Breast epithelium (tissue), 4 donors: ENCODE data around the gene PTPRN2. TPM values are rescaled to one million over a fixed set of nuclear protein-coding genes. Genes with fewer than 3 reads are reported as not detected.
"Not testable (repeated sequence)": the region's sequence is repeated elsewhere in the genome, so short reads cannot be mapped to it uniquely, and the experiment has no call there.

Experiments used
- DNase-seq, 2 donors: peaks; one replicate each; pipeline ENCODE4 v3.0.0-alpha.2; 2019; ENCODE audit warnings: low spot score in 2 of 2
- H3K27ac ChIP-seq, 2 donors: fragments of 200-600 bp; sonication (generic) in 1 of 2; one replicate each; pipeline ENCODE4 v1.5.1; 2016 to 2019; ENCODE audit warnings: mild to moderate bottlenecking in 1 of 2
- H3K27me3 ChIP-seq, 2 donors: fragments of 200-600 bp; sonication (generic) in 1 of 2; one replicate each; pipeline versions ENCODE4 v1.5.1 to v1.6.0; 2017 to 2019; ENCODE audit warnings: control low read depth in 1 of 2, mild to moderate bottlenecking in 1 of 2
- H3K36me3 ChIP-seq: fragments of 200-600 bp; one replicate; pipeline ENCODE4 v1.5.1; 2019
- H3K4me1 ChIP-seq, 2 donors: fragments of 200-600 bp; sonication (generic); one replicate each; pipeline ENCODE4 v1.5.1; 2016 to 2019; ENCODE audit warnings: control low read depth in 1 of 2
- H3K4me3 ChIP-seq, 3 donors: fragments of 200-600 bp; sonication (generic); 1 replicate in 2 of 3; 2 replicates in 1 of 3; pipeline ENCODE4 v1.5.1; 2016 to 2019; ENCODE audit warnings: mild to moderate bottlenecking in 3 of 3, moderate library complexity in 2 of 3
- H3K9me3 ChIP-seq, 2 donors: fragments of 200-600 bp; sonication (generic) in 1 of 2; one replicate each; pipeline ENCODE4 v1.5.1; 2016 to 2019; ENCODE audit warnings: control low read depth in 1 of 2
- POLR2A ChIP-seq: fragments of 450-650 bp; IDR thresholded peaks from one replicate; pipeline ENCODE4 v1.6.1; 2016; ENCODE audit warnings: antibody characterized with exemption, mild to moderate bottlenecking, moderate library complexity
- POLR2AphosphoS5 ChIP-seq, 3 donors: sonication (generic); formaldehyde crosslinking; IDR thresholded peaks; one replicate each; pipeline ENCODE4 v1.6.1; 2017; ENCODE audit warnings: antibody characterized with exemption in 3 of 3
- intact Hi-C: fragments of 100-400 bp; cut with DNase I; formaldehyde crosslinking; loops from one replicate; pipeline ENCODE4 v1.15.1; 2023; ENCODE audit warnings: low total_unique reads
- total RNA-seq, 3 donors: library from RNA; depleted of rRNA; stranded (reverse); fragments of >200 nt; gene quantifications; one replicate each; pipeline ENCODE4 v1.1.0, GENCODE V29; 2016
- TF ChIP-seq, protein P1 (sequence below), 3 donors: fragments of 450-650 bp; IDR thresholded peaks; one replicate each; pipeline ENCODE4 v1.5.1; 2016 to 2017; ENCODE audit warnings: antibody characterized with exemption in 3 of 3, mild to moderate bottlenecking in 3 of 3, moderate library complexity in 3 of 3

The PTPRN2 gene
- total RNA-seq, 3 donors from 2014 or later = 1.6 to 2.2 (median 2.2) TPM

DNA sequence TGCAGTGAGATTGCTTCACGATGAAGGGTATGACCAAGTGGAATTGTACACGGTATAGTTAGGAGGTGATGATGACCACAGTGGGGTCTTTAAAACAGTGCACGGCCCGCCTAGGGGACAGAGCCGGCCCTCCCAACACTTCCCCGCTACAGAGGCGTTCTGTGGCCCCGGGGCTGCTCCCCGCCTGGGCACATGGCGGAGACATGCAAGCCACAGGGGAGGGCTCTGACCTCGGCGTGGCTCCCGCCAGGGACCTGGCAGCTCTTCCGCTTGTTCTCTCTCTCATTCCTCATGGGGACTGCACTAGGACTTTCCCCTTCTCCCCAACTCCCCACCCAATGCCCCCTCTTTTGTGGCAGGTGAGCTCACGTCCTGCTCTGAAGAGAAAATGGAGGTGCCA, 857.0 kb downstream of the PTPRN2 start:
- H3K4me1 ChIP-seq = no peaks in the 10 kb centered on the region
- H3K4me3 ChIP-seq = no peak overlapping the region
- TF ChIP-seq POLR2AphosphoS5 (IDR thresholded peaks at IDR 0.05) (no peak), POLR2A (no peak)
- TF ChIP-seq, protein P1, sequence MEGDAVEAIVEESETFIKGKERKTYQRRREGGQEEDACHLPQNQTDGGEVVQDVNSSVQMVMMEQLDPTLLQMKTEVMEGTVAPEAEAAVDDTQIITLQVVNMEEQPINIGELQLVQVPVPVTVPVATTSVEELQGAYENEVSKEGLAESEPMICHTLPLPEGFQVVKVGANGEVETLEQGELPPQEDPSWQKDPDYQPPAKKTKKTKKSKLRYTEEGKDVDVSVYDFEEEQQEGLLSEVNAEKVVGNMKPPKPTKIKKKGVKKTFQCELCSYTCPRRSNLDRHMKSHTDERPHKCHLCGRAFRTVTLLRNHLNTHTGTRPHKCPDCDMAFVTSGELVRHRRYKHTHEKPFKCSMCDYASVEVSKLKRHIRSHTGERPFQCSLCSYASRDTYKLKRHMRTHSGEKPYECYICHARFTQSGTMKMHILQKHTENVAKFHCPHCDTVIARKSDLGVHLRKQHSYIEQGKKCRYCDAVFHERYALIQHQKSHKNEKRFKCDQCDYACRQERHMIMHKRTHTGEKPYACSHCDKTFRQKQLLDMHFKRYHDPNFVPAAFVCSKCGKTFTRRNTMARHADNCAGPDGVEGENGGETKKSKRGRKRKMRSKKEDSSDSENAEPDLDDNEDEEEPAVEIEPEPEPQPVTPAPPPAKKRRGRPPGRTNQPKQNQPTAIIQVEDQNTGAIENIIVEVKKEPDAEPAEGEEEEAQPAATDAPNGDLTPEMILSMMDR (IDR thresholded peaks at IDR 0.05) = no peak
- DNase-seq = no peak
- H3K27ac ChIP-seq = no peak overlapping the region
- no peaks in the 10 kb centered on the region for H3K9me3 ChIP-seq
- H3K36me3 ChIP-seq = no peaks in the 10 kb centered on the region
- intact Hi-C loops = no loop called here
- peaks cover 0 to 1% of the 10 kb centered on the region in 2 donors for H3K27me3 ChIP-seq

DNA sequence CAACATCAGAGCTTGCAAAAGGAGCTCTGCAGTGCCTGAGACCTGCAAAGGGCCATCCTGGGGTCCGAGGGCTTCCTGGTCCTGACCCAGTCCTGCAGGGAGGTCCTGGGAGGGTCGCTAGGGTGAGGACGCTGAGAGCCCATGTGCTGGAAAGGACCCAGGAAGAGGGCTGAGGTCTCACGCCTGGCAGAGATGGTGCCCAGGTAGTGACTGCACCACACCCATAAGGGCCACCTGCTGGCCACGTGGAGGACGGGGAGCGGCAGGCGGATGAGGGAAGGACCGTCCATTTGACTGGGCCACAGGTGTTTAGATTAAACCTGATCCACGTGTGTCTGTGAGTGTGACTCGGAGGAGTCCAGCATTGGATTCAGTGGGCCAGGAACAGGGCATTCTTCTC, 858.1 kb downstream of the PTPRN2 start:
- TF ChIP-seq POLR2A (no peak), POLR2AphosphoS5 (IDR thresholded peaks at IDR 0.05) (no peak)
- TF ChIP-seq, protein P1 (IDR thresholded peaks at IDR 0.05) = no peak
- no peak overlapping the region for H3K27ac ChIP-seq
- no peaks in the 10 kb centered on the region for H3K9me3 ChIP-seq
- peaks cover 0 to 4% of the 10 kb centered on the region in 2 donors for H3K27me3 ChIP-seq
- no peak for DNase-seq
- no peak overlapping the region for H3K4me3 ChIP-seq
- intact Hi-C loops = no loop called here
- no peaks in the 10 kb centered on the region for H3K36me3 ChIP-seq
- H3K4me1 ChIP-seq = no peaks in the 10 kb centered on the region

DNA sequence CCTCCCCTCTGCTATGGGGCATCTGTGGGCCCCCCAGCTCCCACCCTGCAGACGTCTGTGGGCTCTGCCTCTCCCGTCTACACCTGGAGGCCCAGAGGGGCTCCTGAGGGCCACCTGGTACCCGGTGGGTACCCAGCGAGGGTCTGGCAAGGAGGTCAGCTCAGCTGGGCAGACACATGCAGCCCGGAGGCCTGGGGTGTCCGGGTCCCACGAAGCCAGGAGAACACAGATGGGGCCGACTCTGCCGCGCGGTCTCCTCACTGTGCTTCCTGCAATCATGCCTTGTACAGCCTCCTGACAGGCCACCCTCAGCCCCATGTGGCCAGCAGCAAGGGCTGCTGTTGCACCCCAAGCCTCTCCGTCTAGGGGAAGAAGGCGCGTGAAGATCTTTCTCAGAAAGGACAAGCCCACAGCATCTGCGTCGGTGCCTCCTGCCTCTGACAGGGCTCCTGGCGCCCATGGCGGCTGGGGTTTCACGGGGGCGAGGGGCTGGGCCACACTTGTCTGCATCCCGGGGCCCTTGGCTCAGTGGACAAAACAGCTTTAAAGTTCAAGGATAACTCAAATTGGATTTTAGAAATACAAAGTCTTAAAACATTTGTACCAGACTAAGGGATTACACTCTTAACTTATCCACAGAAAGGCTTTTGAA, 859.5 kb downstream of the PTPRN2 start:
- intact Hi-C loops = no loop called here
- no peak for DNase-seq
- TF ChIP-seq POLR2AphosphoS5 (IDR thresholded peaks at IDR 0.05) = no peak
- TF ChIP-seq, protein P1 (IDR thresholded peaks at IDR 0.05) = no peak
- TF ChIP-seq POLR2A = no peak

DNA sequence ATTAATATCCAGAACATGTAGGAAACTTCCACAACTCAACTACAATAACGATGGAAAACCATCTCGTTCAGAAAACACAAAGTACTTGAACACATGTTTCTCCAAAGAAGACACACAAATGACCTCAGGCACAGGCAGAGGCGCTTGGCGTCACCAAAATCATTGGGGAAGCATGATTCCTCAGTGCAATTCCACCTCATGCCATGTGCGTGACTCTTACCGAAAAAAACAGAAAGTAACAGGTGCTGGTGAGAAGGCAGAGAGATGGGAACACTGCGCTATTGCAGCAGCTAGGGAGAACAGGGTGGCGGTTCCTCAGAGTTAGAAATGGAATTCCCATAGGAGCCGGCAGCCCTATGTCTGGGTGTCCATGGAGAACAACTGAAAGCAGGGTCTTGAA, 860.9 kb downstream of the PTPRN2 start:
- no peak overlapping the region for H3K4me3 ChIP-seq
- H3K9me3 ChIP-seq = no peaks in the 10 kb centered on the region
- intact Hi-C loops = no loop called here
- H3K4me1 ChIP-seq = no peaks in the 10 kb centered on the region
- DNase-seq = no peak
- H3K27me3 ChIP-seq = peaks cover 0 to 20% of the 10 kb centered on the region in 2 donors
- no peaks in the 10 kb centered on the region for H3K36me3 ChIP-seq
- TF ChIP-seq POLR2AphosphoS5 (IDR thresholded peaks at IDR 0.05) (no peak), POLR2A (no peak)
- TF ChIP-seq, protein P1 (IDR thresholded peaks at IDR 0.05) = no peak
- no peak overlapping the region for H3K27ac ChIP-seq

More for the DNA sequence above, 859.5 kb downstream of the PTPRN2 start:
- no peaks in the 10 kb centered on the region for H3K4me1 ChIP-seq
- no peaks in the 10 kb centered on the region for H3K9me3 ChIP-seq
- H3K4me3 ChIP-seq = no peak overlapping the region
- no peak overlapping the region for H3K27ac ChIP-seq
- no peaks in the 10 kb centered on the region for H3K36me3 ChIP-seq
- H3K27me3 ChIP-seq = peaks cover 0 to 11% of the 10 kb centered on the region in 2 donors

DNA sequence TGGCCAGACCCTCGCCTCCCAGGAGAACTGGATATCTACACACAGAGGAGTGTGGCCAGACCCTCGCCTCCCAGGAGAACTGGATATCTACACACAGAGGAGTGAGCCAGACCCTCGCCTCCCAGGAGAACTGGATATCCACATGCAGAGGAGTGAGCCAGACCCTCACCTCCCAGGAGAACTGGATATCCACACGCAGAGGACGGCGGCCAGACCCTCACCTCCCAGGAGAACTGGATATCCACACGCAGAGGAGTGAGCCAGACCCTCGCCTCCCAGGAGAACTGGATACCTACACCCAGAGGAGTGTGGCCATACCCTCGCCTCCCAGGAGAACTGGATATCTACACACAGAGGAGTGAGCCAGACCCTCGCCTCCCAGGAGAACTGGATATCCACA, 862.3 kb downstream of the PTPRN2 start:
- H3K27ac ChIP-seq, intact Hi-C loops, H3K4me1 ChIP-seq, DNase-seq, H3K36me3 ChIP-seq, H3K9me3 ChIP-seq, H3K4me3 ChIP-seq: not testable (repeated sequence)
- peaks cover 0 to 20% of the 10 kb centered on the region in 2 donors for H3K27me3 ChIP-seq
